Measurements from ENCODE around the gene IL13RA1.
"Not testable (repeated sequence)": the region's sequence is repeated elsewhere in the genome, so short reads cannot be mapped to it uniquely, and the experiment has no call there.

IL13RA1 gene

DNA sequence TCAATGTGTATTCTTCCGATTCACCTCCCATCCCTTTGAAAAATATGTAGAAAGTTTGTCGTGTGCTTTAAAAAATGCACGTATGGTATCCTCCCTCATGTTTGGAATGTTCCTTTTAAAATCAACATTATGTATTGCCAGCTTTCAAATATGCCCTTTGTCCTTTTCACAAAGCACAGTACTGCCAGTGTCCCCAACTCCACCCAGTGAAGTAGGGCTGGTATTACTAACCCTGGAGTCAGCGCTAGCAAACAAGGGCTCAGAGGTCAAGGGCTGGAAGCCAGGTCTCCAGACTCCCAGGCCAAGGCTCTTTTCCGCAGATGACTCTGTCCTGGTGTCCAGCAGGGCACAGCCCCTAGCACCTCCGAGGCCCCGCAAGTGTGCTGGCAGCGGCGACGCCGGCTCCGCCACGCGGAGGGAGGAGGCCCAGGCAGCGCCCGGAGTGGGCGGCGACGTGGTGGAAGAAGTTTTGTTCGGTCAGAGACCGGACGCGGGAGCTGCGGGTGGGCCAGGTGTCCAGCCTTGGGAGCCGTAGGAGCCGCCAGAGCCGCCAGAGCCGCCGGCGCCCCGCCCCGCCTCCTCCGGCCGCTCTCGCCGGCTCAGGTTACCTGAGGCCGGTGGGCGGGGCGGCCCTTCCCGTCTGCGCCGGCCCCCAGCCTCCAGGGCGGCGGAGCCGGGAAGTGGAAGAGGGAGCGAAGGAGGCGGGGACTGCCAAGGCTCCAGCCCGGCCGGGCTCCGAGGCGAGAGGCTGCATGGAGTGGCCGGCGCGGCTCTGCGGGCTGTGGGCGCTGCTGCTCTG lies at the start of gene IL13RA1:
Gene IL13RA1 (plus strand): TSS at position 720 of the 799 bp plus-strand sequence. CDS start 33 bp downstream, at position 753.
- no peak for DNase-seq

- no peak for DNase-seq
These were observed 48.1 kb upstream of the IL13RA1 start for GRCh38 chrX:118679290-118679689.

- no peak for DNase-seq
These were observed 45.0 kb upstream of the IL13RA1 start for GRCh38 chrX:118682258-118683014.

- DNase-seq, result no peak
These were observed 42.0 kb upstream of the IL13RA1 start for GRCh38 chrX:118685393-118685792.

GRCh38 chrX:118688935-118689334 lies 38.5 kb upstream of the IL13RA1 start:
- DNase-seq, result no peak

GRCh38 chrX:118693843-118694242 lies 33.6 kb upstream of the IL13RA1 start:
- DNase-seq, result no peak

DNA sequence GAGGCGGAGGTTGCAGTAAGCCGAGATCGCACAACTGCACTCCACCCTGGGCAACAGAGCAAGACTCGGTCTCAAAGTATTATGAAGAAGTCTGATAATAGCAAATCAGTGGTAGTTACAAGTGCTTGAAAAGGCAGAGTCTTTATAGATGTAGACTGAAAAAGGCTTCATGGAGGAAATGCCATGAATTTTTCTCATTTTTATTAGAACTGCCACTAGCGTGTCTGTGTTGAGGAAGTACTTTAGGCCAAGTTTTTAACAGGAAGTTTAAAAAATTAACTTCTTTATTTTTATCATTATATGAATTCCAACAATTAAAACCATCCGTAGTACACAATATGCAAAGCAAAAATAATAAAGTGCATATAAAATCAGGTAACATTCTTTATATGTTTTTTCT lies 32.8 kb upstream of the IL13RA1 start:
- DNase-seq, result no peak

GRCh38 chrX:118698516-118699170 lies 28.8 kb upstream of the IL13RA1 start:
- no peak for DNase-seq

DNA sequence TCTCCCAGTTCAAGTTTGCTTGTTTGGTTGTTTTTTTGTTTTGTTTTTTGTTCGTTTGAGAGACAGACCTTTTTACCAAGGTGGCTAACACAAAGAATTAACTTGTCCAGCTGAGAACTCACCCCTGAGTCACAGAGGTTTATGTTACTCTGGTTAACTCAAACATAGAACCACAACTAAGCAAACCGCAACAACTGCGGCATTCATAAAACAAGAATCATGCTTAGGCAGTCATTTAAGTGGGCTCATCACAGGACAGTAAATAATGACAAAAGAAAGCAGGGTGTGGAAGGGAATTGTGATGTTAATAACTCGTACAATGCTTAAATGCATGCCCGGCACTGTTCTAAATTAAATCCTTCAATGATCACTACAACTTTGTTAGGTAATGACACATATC lies 24.7 kb upstream of the IL13RA1 start:
- DNase-seq, result no peak

DNA sequence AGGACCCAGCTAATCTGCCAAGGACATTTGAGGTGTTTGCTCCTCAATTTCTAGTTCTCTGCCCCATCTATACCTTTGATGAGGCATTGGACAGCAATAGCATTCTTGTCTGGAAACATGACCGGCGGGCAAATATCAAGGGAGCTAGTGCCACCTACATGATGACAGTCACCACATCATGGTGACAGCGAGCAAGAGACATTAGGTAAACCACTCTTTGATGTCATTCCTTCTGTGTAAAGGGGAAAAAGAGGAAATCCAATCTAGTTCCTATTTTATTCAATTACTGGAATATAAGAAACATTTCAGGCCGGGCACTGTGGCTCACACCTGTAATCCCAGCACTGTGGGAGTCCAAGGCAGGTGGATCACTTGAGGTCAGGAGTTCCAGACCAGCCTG lies 20.7 kb upstream of the IL13RA1 start:
- DNase-seq, result no peak

DNA sequence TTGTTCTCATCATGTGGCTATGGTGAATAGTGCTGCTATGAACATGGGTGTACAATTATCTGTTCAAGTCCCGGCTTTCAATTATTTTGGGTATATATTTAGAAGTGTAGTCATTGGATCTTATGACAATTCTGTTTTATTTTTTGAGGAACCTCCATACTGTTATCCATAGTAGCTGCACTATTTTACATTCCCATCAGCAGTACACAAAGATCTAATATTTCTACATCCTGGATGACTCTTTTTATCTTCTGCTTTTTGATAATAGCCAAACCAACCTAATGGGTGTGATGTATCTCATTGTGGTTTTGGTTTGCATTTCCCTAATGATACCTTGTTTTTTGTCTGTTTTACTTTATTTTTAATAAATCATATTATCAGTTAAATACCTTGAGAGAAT lies 12.9 kb upstream of the IL13RA1 start:
- DNase-seq, result no peak

DNA sequence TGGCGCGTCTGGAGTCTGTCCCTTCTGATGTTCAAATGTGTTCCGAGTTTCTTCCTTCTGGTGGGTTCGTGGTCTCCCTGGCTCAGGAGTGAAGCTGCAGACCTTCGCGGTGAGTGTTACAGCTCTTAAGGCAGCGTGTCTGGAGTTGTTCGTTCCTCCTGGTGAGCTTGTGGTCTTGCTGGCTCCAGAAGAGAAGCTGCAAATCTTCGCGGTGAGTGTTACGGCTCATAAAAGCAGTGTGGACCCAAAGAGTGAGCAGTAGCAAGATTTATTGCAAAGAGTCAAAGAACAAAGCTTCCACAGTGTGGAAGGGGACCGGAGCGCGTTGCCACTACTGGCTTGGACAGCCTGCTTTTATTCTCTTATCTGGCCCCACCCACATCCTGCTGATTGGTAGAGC lies 11.5 kb upstream of the IL13RA1 start:
- DNase-seq, result not testable (repeated sequence)

DNA sequence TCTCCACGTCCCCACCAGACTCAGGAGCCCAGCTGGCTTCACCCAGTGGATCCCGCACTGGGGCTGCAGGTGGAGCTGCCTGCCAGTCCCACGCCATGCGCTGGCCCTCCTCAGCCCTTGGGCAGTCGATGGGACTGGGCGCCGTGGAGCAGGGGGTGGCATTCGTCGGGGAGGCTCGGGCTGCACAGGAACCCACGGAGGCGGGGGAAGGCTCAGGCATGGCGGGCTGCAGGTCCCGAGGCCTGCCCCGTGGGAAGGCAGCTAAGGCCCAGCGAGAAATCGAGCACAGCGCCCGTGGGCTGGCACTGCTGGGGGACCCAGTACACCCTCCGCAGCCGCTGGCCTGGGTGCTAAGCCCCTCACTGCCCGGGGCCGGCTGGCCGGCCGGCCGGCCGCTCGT lies 10.6 kb upstream of the IL13RA1 start:
- DNase-seq, result not testable (repeated sequence)

GRCh38 chrX:118717678-118718391 lies 9.6 kb upstream of the IL13RA1 start:
- no peak for DNase-seq

DNA sequence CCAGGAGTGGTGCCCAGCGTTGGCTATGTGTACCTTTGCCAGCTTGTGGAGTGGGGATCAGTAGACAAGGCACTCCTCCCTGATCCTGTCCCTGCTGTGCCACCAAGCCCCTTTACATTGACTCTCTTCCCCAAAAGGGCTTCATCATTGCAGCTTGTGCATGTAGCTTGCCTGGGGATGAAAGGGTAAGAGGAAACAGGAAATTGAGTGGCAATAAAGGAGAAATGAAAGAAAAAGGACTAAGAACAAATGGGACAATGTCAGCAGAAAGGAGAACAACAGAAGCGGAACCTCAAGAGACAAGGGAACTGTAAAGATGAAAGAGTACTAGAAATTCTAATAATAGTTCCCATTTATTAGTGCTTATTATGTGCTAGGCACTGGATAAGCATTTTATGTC lies 8.7 kb upstream of the IL13RA1 start:
- DNase-seq, result no peak

GRCh38 chrX:118720058-118720707 lies 7.2 kb upstream of the IL13RA1 start:
- DNase-seq, result no peak

GRCh38 chrX:118723376-118723775 lies 4.0 kb upstream of the IL13RA1 start:
- no peak for DNase-seq

GRCh38 chrX:118724365-118724764 lies 3.0 kb upstream of the IL13RA1 start:
- DNase-seq, result no peak

GRCh38 chrX:118724775-118725174 lies 2.6 kb upstream of the IL13RA1 start:
- DNase-seq, result no peak

DNA sequence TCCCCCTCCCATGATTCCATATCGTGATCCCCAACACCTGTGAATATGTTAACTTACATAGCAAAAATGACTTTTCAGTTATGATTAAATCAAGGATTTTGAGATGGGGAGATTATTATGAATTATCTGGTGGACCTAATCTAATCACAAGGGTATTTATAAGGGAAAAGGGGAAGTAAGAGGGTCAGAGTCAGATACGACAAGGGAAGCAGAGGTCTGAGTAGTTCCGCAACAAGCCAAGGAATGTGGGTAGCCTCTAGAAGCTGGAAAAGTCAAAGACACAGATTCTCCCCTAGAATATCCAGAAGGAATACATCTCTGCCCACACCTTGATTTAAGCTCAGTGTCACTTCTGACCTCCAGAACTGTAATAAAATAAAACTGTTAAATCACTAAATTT lies 1.0 kb upstream of the IL13RA1 start:
- DNase-seq, result no peak

DNA sequence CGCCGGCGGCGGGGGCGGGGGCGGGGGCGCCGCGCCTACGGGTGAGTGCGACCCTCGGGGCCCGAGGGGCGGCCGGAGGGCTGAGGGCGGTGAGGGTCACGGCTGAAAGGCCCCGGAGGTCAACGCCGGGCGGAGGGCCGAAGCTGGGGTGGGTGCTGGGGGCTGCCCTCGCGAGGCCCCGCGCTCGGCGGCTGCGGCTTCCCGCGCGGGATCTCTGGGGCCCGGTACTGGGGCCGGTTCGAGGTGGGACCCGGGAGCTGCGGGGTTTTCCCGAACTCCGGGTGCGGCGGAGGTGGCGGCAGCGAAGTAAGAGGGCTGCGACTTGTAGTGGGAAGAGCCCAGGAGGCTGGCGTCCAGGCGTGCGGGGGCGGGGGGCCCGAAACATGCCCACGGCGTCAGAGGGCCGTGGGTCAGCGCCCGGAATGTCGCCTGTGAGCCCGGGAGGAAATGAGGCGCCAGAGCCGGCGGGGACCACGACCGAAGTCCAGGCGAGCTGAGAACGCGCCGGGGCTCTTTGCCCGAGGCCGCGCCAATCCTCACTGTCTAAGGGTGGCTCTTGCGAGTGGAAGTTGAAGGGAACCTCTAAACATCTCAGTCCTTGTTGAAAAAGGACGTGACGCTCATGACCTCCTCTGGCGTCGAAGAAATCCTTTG lies 407 bp downstream of the IL13RA1 start:
- no peak for DNase-seq

GRCh38 chrX:118729042-118729652 lies 1.7 kb downstream of the IL13RA1 start:
- no peak for DNase-seq

All from activated CD4-positive, alpha-beta T cell treated with anti-CD3 and anti-CD28 coated beads, Interleukin-2, amount 50 U/mL, for 1 hour (primary cell).